ENCODE results near the gene AMIGO3. TPM values are rescaled to one million over a fixed set of nuclear protein-coding genes. Genes with fewer than 3 reads are reported as not detected.

AMIGO3 gene
- total RNA-seq, 1 donor from 2014 or later: not detected

DNA sequence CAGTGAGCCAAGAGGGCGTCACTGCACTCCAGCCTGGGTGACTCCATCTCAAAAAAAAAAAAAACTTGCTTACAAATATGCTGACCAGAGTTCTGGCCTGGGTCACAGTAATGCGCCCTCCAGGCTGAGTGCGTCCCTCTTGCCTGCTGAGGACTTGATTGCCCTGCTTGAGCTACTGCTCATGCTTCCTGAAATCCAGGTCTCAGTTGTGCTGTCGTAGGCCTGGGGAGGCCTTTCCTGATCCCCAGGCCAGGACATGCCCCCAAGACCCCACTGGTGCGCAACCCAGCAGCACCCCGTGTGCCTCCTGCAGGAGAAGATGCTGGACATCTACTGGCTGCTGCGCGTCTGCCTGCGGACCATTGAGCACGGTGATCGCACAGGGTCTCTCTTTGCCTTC lies 7.3 kb downstream of the AMIGO3 start:
- H3K36me3 ChIP-seq (ENCODE audit: control insufficient read depth, insufficient read depth, low read length): peaks cover 10% of the 10 kb centered on the region
- no peak for DNase-seq (ENCODE audit: low read depth)
- no peak for FAIRE-seq
- H3K27me3 ChIP-seq (ENCODE audit: control insufficient read depth, insufficient read depth, low read length): no peaks in the 10 kb centered on the region
- H3K4me3 ChIP-seq (ENCODE audit: low read depth, low read length): no peak overlapping the region
- TF ChIP-seq, protein P1, sequence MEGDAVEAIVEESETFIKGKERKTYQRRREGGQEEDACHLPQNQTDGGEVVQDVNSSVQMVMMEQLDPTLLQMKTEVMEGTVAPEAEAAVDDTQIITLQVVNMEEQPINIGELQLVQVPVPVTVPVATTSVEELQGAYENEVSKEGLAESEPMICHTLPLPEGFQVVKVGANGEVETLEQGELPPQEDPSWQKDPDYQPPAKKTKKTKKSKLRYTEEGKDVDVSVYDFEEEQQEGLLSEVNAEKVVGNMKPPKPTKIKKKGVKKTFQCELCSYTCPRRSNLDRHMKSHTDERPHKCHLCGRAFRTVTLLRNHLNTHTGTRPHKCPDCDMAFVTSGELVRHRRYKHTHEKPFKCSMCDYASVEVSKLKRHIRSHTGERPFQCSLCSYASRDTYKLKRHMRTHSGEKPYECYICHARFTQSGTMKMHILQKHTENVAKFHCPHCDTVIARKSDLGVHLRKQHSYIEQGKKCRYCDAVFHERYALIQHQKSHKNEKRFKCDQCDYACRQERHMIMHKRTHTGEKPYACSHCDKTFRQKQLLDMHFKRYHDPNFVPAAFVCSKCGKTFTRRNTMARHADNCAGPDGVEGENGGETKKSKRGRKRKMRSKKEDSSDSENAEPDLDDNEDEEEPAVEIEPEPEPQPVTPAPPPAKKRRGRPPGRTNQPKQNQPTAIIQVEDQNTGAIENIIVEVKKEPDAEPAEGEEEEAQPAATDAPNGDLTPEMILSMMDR (IDR thresholded peaks at IDR 0.05; ENCODE audit: insufficient read depth, low read length, severe bottlenecking): no peak

DNA sequence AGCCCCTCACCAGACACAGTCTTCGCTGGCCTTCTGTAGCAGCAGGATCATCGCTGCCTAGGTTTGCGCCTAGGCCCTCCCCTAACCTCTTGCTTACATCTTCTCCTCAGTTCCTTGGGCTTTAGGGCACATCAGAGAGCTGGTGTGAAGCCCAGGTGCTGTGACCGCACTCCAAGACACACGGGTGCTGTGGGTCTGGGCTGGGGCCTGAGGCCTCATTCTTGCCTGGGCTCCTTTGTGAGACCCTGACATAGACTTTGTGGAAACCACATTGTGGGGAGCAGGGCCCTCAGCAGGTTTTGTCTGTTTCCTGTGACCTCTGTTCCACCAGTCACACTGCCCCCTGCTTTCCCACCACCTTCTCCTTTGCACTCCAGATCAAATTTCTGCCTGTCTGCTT lies 8.0 kb downstream of the AMIGO3 start:
- DNase-seq (ENCODE audit: low read depth): no peak
- no peak overlapping the region for H3K4me3 ChIP-seq (ENCODE audit: low read depth, low read length)
- no peaks in the 10 kb centered on the region for H3K27me3 ChIP-seq (ENCODE audit: control insufficient read depth, insufficient read depth, low read length)
- FAIRE-seq: no peak
- peaks cover 10% of the 10 kb centered on the region for H3K36me3 ChIP-seq (ENCODE audit: control insufficient read depth, insufficient read depth, low read length)
- TF ChIP-seq, protein P1 (IDR thresholded peaks at IDR 0.05; ENCODE audit: insufficient read depth, low read length, severe bottlenecking): no peak

DNA sequence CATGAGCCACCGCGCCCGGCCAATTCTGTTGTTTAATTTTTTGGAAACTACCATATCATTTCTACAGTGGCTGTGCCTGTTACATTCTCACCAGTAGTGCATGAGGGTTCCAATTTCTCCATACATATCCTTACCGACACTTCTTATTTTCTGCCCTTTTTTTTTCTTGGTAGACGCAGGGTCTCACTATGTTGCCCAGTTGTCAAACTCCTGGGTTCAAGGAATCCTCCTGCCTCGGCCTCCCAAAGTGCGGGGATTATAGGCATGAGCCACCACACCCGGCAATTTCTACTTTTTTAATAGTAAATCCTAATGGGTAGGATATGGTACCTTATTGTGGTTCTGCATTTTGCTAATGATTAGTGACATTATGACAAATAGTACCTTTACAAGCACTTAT lies 9.6 kb downstream of the AMIGO3 start:
- no peak for FAIRE-seq
- H3K27me3 ChIP-seq (ENCODE audit: control insufficient read depth, insufficient read depth, low read length): no peaks in the 10 kb centered on the region
- H3K36me3 ChIP-seq (ENCODE audit: control insufficient read depth, insufficient read depth, low read length): peaks cover 4% of the 10 kb centered on the region
- DNase-seq (ENCODE audit: low read depth): no peak
- TF ChIP-seq, protein P1 (IDR thresholded peaks at IDR 0.05; ENCODE audit: insufficient read depth, low read length, severe bottlenecking): no peak
- H3K4me3 ChIP-seq (ENCODE audit: low read depth, low read length): no peak overlapping the region

DNA sequence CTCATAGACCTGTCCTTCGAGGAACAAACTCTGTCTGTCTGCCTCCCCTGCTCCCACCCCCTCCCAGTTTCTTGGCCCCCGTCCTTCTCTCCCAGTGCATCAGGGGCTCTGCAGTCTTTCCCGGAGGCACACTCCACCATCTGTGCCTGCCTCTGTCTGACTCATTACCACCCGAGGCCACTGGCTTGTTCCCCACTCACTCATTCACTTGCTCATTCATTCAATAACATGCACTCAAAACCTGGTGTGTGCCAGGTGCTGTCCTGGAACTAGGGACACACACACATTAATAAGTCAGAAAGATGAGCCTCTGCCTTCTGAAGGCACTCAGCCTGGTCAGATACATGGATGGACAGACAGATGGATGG lies 12.4 kb downstream of the AMIGO3 start:
- TF ChIP-seq, protein P1 (IDR thresholded peaks at IDR 0.05; ENCODE audit: insufficient read depth, low read length, severe bottlenecking): no peak
- no peak overlapping the region for H3K4me3 ChIP-seq (ENCODE audit: low read depth, low read length)
- no peak for FAIRE-seq
- H3K27me3 ChIP-seq (ENCODE audit: control insufficient read depth, insufficient read depth, low read length): no peaks in the 10 kb centered on the region
- peak; percentile 26 for DNase-seq (ENCODE audit: low read depth)
- peaks cover 11% of the 10 kb centered on the region for H3K36me3 ChIP-seq (ENCODE audit: control insufficient read depth, insufficient read depth, low read length)

DNA sequence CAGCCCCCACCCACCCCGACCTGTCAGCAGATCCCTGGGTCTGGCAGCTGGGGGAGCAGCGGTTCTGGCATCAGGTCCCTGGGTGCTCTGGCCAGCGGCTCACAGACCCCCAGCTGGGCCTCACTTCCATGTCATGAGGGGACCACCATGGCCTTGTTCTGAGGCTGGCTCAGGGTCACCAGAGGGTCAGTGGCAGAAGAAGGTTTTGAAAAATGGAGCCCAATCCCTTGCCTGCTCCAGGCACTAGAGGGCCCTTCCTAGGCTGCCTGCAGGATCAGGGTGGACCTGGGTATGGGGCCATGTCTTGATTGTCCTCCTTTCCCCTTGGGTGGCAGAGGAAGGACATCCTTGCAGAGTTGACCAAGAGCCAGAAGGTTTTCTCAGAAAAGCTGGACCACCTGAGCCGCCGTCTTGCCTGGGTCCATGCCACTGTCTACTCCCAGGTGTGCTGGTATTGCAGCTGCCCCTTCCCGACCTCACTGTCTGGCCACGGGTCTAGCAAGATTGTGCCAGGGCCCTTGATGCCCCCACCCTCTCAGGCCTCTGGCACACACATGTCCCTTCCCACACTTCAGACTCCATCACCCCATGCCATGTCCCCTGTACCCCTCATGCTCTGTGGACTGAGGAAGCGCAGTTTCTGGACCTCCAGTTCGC lies 12.9 kb downstream of the AMIGO3 start:
- TF ChIP-seq, protein P1 (IDR thresholded peaks at IDR 0.05; ENCODE audit: insufficient read depth, low read length, severe bottlenecking): no peak
- FAIRE-seq: peak; percentile 93
- no peak for DNase-seq (ENCODE audit: low read depth)
- no peaks in the 10 kb centered on the region for H3K27me3 ChIP-seq (ENCODE audit: control insufficient read depth, insufficient read depth, low read length)
- peaks cover 16% of the 10 kb centered on the region for H3K36me3 ChIP-seq (ENCODE audit: control insufficient read depth, insufficient read depth, low read length)
- no peak overlapping the region for H3K4me3 ChIP-seq (ENCODE audit: low read depth, low read length)

DNA sequence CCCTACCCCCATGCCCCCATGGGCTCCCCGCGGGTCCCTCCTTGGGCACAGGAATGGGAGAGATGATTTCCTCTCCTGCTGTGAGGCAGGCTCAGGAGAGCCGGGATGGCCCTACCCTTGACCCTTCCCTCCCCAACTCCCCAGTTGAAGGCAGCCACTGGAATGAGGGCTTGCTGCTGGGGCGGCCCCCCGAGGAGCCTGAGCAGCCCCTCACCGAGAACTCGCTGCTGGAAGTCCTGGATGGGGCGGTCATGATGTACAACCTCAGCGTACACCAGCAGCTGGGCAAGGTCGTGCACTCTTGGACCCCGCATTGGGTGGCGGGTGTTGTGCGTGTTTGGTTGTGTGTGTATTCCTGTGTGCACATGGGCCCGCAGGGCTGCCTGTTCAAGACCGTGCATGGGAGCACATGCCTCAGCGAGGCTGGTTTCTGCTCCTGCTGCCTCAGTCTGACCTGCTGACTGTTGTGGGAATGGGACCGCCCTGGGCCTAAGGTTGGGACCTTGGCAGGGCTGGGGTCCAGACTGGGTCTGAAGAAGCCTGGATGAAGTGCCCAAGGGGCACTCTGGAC lies 14.0 kb downstream of the AMIGO3 start:
- FAIRE-seq: no peak
- no peak for DNase-seq (ENCODE audit: low read depth)
- Histone ChIP-seq H3K4me3 (ENCODE audit: low read depth, low read length) (no peak overlapping the region), H3K36me3 (ENCODE audit: control insufficient read depth, insufficient read depth, low read length) (peaks cover 22% of the 10 kb centered on the region), H3K27me3 (ENCODE audit: control insufficient read depth, insufficient read depth, low read length) (no peaks in the 10 kb centered on the region)
- TF ChIP-seq, protein P1 (IDR thresholded peaks at IDR 0.05; ENCODE audit: insufficient read depth, low read length, severe bottlenecking): no peak

Measured in bronchial epithelial cell (primary cell).